NCI-H345 (cell line): ENCODE measurements around the gene ADD1.
"Not testable (repeated sequence)": the region's sequence is repeated elsewhere in the genome, so short reads cannot be mapped to it uniquely, and the experiment has no call there.

Experiments used
- DNase-seq: peaks from one replicate; lab custom pipeline; 2025; lab: John Stamatoyannopoulos, UW

Gene ADD1

GRCh38 chr4:2934077-2934812 is 90.6 kb downstream of the ADD1 start:
- DNase-seq, result no peak

DNA sequence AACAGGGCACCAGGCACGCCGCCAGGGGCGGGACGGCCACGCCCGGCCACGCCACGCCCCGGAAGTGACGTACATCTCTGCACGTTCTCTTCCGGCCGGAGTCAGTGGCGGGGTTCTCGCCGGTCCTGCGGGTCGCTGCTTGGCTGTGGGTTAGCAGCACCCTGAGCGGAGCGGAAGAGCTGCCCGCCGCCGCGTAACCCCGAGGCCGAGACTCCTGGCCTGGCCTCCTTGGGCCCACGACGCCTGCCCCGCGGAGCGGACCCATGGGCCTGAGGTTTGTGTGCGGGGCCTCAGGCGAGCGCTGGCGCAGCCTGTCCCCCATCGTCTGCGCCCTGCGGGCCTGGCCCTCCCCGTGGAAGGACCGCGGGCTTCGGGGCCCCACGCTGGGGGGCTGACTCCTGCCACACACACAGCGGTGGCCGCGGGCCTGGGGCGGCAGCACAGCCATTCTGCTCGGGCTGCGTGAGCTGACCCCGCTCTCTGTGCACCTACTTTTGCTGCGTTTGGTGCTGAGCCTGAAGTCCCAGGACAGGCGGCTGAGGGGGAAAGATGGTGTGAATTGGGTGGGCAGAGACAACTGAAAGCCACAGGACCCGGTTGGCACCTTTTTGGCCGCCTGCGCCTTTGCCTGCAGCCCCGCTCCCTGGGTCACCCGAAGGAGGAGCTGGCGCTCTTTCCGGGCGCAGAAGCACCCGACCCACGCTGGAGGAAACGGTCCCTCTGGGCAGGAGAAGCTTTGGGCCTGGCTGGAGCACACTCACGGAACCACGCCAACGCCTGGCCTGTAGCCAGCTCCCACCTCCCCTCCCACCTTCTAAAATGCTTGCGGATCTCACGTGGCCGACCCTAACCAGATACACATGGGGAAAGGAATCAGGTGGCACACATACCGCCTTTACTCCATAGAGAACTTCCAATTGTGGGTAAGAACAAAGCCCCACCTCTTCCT is 91.4 kb downstream of the ADD1 start:
- DNase-seq, result peak; percentile 86

GRCh38 chr4:2935762-2936743 is 92.4 kb downstream of the ADD1 start:
- no peak for DNase-seq

DNA sequence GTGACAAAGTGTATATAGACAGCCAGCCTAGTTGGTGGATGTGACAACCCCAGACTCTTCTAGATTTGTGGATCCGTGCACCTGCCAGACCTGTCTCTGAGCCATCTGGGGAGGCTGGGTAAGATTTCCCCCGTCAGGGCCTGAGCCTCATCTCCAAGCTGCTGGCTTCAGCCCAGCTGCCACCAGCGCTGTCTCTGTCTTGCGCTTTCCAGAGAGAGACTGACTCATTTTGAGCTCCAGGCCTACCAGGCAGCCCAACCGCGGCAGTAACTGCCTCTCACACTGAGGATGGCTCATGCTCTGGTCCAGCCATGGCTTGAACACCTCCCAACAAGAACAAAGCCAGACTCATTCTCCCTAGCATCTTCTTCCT is 93.1 kb downstream of the ADD1 start:
- no peak for DNase-seq

GRCh38 chr4:2937146-2937857 is 93.7 kb downstream of the ADD1 start:
- no peak for DNase-seq

DNA sequence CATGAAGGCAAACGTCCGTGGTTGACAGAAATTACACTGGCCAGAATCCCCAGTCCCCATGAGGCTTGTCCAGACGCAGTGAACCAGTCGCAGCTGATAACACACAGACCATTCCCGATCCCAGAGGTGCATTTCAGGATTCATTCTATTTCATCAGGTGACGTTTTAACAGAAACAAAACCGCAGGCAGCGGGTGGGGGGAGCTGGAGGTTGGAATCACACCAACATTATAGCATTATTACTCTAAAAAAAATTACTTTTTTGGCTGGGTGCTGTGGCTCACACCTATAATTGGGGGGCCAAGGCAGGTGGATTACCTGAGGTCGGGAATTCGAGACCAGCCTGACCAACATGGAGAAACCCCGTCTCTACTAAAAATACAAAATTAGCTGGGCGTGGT is 94.3 kb downstream of the ADD1 start:
- DNase-seq, result no peak

DNA sequence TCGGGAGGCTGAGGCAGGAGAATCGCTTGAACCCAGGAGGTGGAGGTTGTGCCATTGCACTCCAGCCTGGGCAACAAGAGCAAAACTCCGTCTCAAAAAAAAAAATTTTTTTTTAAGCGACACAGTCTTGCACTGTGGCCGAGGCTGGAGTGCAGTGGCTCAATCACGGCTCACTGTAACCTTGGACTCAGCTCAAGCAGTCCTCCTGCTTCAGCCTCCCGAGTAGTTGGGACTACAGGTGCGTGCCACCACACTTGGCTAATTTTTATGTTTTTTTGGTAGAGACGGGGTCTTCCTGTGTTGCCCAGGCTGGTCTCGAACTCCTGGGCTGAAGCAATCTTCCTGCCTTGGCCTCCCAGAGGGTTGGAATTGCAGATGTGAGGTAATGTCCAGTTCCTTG is 94.8 kb downstream of the ADD1 start:
- DNase-seq, result not testable (repeated sequence)

DNA sequence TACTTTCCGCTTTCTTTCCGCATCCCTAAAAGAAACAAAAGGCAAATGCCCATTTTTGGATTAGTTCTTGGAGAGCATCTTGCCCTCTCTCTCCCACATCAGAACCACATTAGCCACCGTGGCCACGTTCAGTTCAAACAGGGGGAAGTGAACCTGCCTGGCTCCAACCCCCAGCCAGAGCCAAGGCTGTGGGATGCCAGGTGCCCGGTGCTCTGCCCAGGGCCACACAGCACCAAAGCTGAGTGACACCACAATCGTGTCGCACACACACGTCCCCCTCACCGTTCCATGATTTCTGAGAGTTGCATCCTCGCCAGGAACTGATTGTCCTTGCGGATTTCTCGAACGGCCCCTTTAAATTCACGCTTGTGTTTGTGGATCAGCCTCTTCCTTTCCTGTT is 95.3 kb downstream of the ADD1 start:
- no peak for DNase-seq

- DNase-seq, result no peak
These were observed 96.0 kb downstream of the ADD1 start for GRCh38 chr4:2939383-2940243.

DNA sequence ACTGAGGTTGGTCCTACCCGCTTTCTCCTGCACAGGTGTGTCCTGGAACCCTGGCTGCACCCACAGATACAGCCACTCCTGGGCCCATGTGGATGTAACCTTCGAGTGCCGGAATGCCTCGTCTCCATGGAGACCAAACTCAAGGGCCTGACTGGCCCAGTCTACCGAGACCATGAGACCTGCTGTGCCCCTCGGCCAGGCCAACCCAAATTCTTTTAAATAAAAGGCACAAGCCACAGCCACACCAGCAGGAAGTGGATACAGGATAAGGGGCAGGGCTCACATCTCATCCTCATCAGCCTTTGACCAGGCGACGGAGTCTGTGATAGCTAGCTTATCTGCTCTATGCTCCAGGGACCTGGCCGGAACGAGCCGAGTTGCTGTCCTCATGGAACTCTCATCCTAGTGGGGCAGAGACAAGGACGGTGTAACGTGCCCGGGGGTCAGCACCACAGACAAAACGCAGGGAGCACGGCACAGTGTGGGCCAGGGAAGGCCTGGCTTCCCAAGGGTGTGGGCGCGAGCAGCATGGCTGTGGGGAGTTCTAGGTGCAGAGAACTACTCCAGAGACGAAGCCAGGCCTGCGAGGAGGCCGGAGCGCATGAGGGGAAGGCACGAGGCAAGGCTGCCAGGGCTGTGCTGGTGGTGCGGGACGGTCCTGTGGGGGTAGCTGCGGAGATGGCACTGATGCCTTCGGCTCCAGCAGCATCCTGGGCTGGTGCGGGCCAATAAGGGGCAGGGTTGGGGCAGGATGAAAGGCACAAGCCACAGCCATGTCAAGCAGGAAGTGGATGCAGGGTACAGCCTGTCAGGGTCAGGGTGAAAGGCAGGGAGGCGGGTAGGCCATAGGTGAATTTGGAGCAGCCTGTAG is 96.9 kb downstream of the ADD1 start:
- DNase-seq, result no peak

- DNase-seq, result no peak
These were observed 97.7 kb downstream of the ADD1 start for GRCh38 chr4:2941138-2942036.

GRCh38 chr4:2942037-2942531 is 98.4 kb downstream of the ADD1 start:
- DNase-seq, result no peak

GRCh38 chr4:2942532-2943363 is 99.1 kb downstream of the ADD1 start:
- no peak for DNase-seq

- DNase-seq, result no peak
These were observed 99.9 kb downstream of the ADD1 start for GRCh38 chr4:2943364-2944090.

DNA sequence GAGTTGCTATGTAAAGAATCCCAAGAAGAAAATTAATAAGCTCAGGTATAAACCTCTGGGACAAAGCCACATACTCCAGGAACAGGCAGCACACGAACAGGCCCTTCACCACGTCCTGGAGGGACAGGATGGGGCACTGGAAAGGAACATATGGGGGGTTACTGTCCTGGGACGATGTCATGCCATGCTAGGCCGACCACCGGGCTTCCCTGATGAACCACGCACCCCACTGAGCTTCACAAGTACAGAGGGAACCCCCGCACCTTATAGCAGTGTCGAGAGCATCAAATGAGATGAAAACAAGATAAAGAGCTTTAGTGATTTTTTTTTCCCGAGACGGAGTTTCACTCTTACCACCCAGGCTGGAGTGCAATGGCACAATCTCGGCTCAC is 100.4 kb downstream of the ADD1 start:
- no peak for DNase-seq
